HCT116 (cell line): ENCODE data around the gene PADI3. TPM values are rescaled to one million over a fixed set of nuclear protein-coding genes. Genes with fewer than 3 reads are reported as not detected.

Source experiments
- ATAC-seq: fragments of 200-7000 bp; cut with Tn5 transposase; 2 replicates; pipeline ENCODE4 v1.9.1; 2020; ENCODE audit warnings: mild to moderate bottlenecking, moderate library complexity
- BruUV-seq: library from RNA; stranded (reverse); fragments of 400-500 nt; replicated peaks from 2 replicates; lab custom pipeline; 2021; lab: Mats Ljungman, UMichigan
- CTCF ChIA-PET: fragments of 300-600 bp; sonication (Branson Sonifier 250); formaldehyde crosslinking; loops from one replicate; lab custom pipeline; 2021; ENCODE audit warnings: antibody characterized with exemption; lab: Charles Lee
- POLR2A ChIA-PET: fragments of 300-600, 350-600 bp; sonication (Branson Sonifier 250); formaldehyde crosslinking; loops from one replicate; lab custom pipeline; 2021; ENCODE audit warnings: antibody characterized with exemption; lab: Charles Lee
- RAD21 ChIA-PET, 2 experiments: fragments of 300-600 bp; sonication (Branson Sonifier 250); formaldehyde crosslinking; loops; one replicate each; lab custom pipeline; 2023; ENCODE audit warnings: low total read pairs in 2 of 2; ENCODE audit not compliant: uncharacterized antibody in 2 of 2, unreplicated experiment in 2 of 2, low non-redundant PET in 1 of 2; lab: Charles Lee
- DNase-seq: peaks from one replicate; pipeline ENCODE4 v3.0.0-alpha.2; 2010; ENCODE audit warnings: low read depth, low spot score
- H2AFZ ChIP-seq: fragments of 200-600 bp; shearing (Covaris generic), sonication (generic); 2 replicates; pipeline ENCODE4 v1.6.1; 2017; ENCODE audit warnings: low read depth, mixed run types, mixed read lengths, antibody characterized with exemption, low read length; ENCODE audit not compliant: poor library complexity, severe bottlenecking
- H3K27ac ChIP-seq: 2 replicates; pipeline ENCODE4 v1.5.1; 2012; ENCODE audit warnings: low read depth, low read length
- H3K27me3 ChIP-seq: fragments of 200-600 bp; sonication (generic); 2 replicates; pipeline ENCODE4 v1.6.1; 2016; ENCODE audit warnings: mixed run types, low read length, mixed read lengths; ENCODE audit not compliant: insufficient read depth
- H3K36me3 ChIP-seq, 2 experiments: fragments of 200-500 bp in 1 of 2; fragments of 200-600 bp in 1 of 2; sonication (Bioruptor generic) in 1 of 2; sonication (generic) in 1 of 2; 2 replicates each; pipeline versions ENCODE4 v1.5.1 to v1.6.1; 2014 to 2016; ENCODE audit warnings: low read length in 2 of 2, inconsistent platforms in 1 of 2, mixed read lengths in 1 of 2, mixed run types in 1 of 2; ENCODE audit not compliant: insufficient read depth in 2 of 2, control insufficient read depth in 1 of 2
- H3K4me1 ChIP-seq, 2 experiments: fragments of 200-600 bp in 1 of 2; sonication (generic) in 1 of 2; 2 replicates each; pipeline versions ENCODE4 v1.5.1 to v1.6.1; 2012 to 2017; ENCODE audit warnings: low read length in 2 of 2, inconsistent platforms in 1 of 2, mild to moderate bottlenecking in 1 of 2, mixed read lengths in 1 of 2, mixed run types in 1 of 2, moderate library complexity in 1 of 2; ENCODE audit not compliant: insufficient read depth in 2 of 2, control insufficient read depth in 1 of 2
- H3K4me2 ChIP-seq: fragments of 200-600 bp; sonication (generic); 2 replicates; pipeline ENCODE4 v1.6.1; 2017; ENCODE audit warnings: mixed run types, low read length, mixed read lengths
- H3K4me3 ChIP-seq, 2 experiments: fragments of 200-600 bp in 1 of 2; sonication (generic) in 1 of 2; replicated peaks in 1 of 2; 2 replicates each; pipeline ENCODE4 v1.5.1; 2011 to 2016; ENCODE audit warnings: low read length in 2 of 2, control low read depth in 1 of 2, low read depth in 1 of 2, mild to moderate bottlenecking in 1 of 2, mixed read lengths in 1 of 2, mixed run types in 1 of 2
- H3K79me2 ChIP-seq: fragments of 200-600 bp; sonication (generic); 2 replicates; pipeline ENCODE4 v1.6.1; 2017; ENCODE audit warnings: mild to moderate bottlenecking, mixed run types, low read length, moderate library complexity, mixed read lengths; ENCODE audit not compliant: insufficient read depth
- H3K9ac ChIP-seq: fragments of 200-600 bp; sonication (generic); 2 replicates; pipeline ENCODE4 v1.6.1; 2016; ENCODE audit warnings: low read length, mixed read lengths
- H3K9me2 ChIP-seq: fragments of 200-600 bp; sonication (generic), shearing (Covaris generic); 2 replicates; pipeline ENCODE4 v1.6.1; 2017; ENCODE audit warnings: mixed run types, mild to moderate bottlenecking, moderate library complexity; ENCODE audit not compliant: insufficient read depth
- H3K9me3 ChIP-seq, 2 experiments: fragments of 200-500 bp in 1 of 2; fragments of 200-600 bp in 1 of 2; sonication (Bioruptor generic) in 1 of 2; sonication (generic) in 1 of 2; 2 replicates each; pipeline ENCODE4 v1.6.1; 2014 to 2017; ENCODE audit warnings: low read length in 2 of 2, mixed read lengths in 2 of 2, inconsistent platforms in 1 of 2, low read depth in 1 of 2, mild to moderate bottlenecking in 1 of 2, mixed run types in 1 of 2, moderate library complexity in 1 of 2; ENCODE audit not compliant: control insufficient read depth in 1 of 2, insufficient read depth in 1 of 2
- H4K20me1 ChIP-seq: fragments of 200-600 bp; sonication (generic), shearing (Covaris generic); 2 replicates; pipeline ENCODE4 v1.6.1; 2017; ENCODE audit warnings: mixed run types, mild to moderate bottlenecking, moderate library complexity; ENCODE audit not compliant: insufficient read depth
- CBX3 ChIP-seq: IDR thresholded peaks from 2 replicates; pipeline ENCODE4 v1.6.1; 2012; ENCODE audit warnings: low read depth
- CEBPB ChIP-seq: IDR thresholded peaks from 2 replicates; pipeline ENCODE4 v1.6.1; 2012; ENCODE audit warnings: low read depth
- ELF1 ChIP-seq: IDR thresholded peaks from 2 replicates; pipeline ENCODE4 v1.6.1; 2012; ENCODE audit warnings: low read depth, borderline replicate concordance
- EZH2 ChIP-seq: fragments of 200-600 bp; sonication (generic); IDR thresholded peaks from 2 replicates; pipeline ENCODE4 v1.6.1; 2017; ENCODE audit warnings: antibody characterized with exemption, mixed run types
- FOSL1 ChIP-seq: IDR thresholded peaks from 2 replicates; pipeline ENCODE4 v1.6.1; 2012; ENCODE audit warnings: low read depth
- JUND ChIP-seq: IDR thresholded peaks from 2 replicates; pipeline ENCODE4 v1.6.1; 2012
- POLR2AphosphoS5 ChIP-seq: IDR thresholded peaks from 2 replicates; pipeline ENCODE4 v1.6.1; 2011; ENCODE audit warnings: mild to moderate bottlenecking, low read depth, low read length, moderate library complexity
- RAD21 ChIP-seq: IDR thresholded peaks from 2 replicates; pipeline ENCODE4 v1.6.1; 2012; ENCODE audit warnings: low read depth, mild to moderate bottlenecking
- SIN3A ChIP-seq: IDR thresholded peaks from 2 replicates; pipeline ENCODE4 v1.6.1; 2012; ENCODE audit warnings: low read depth
- SRF ChIP-seq: IDR thresholded peaks from 2 replicates; pipeline ENCODE4 v1.6.1; 2012; ENCODE audit warnings: low read depth
- YY1 ChIP-seq: IDR thresholded peaks from 2 replicates; pipeline ENCODE4 v1.6.1; 2011; ENCODE audit warnings: low read length, low read depth, moderate library complexity, mild to moderate bottlenecking; ENCODE audit not compliant: insufficient replicate concordance; ENCODE audit errors: extremely low read depth
- ZFX ChIP-seq: fragments of 450-650 bp; IDR thresholded peaks from 2 replicates; pipeline ENCODE4 v1.6.1; 2017
- ZNF274 ChIP-seq: fragments of 200-500 bp; sonication (Bioruptor generic); IDR thresholded peaks from 2 replicates; pipeline ENCODE4 v1.6.1; 2014; ENCODE audit warnings: mild to moderate bottlenecking, low read depth, low read length, inconsistent platforms
- intact Hi-C: fragments of 100-400 bp; cut with micrococcal nuclease; formaldehyde crosslinking; loops from 2 replicates; pipeline ENCODE4 v1.10.0; 2022
- total RNA-seq: library from RNA; stranded (reverse); gene quantifications from one replicate; pipeline ENCODE4 v1.2.1, GENCODE V29; 2021; ENCODE audit not compliant: unreplicated experiment
- TF ChIP-seq, protein P1 (sequence below): IDR thresholded peaks from 2 replicates; pipeline ENCODE4 v1.6.1; 2012
- TF ChIP-seq, protein P2 (sequence below), 3 experiments: fragments of 200-600 bp in 1 of 3; sonication (generic) in 1 of 3; IDR thresholded peaks in 2 of 3; conservative IDR thresholded peaks in 1 of 3; 2 replicates each; pipeline ENCODE4 v1.5.1; 2012 to 2017; ENCODE audit warnings: low read depth in 2 of 3, low read length in 2 of 3, antibody characterized with exemption in 1 of 3, borderline replicate concordance in 1 of 3, control low read depth in 1 of 3, mild to moderate bottlenecking in 1 of 3, mixed read lengths in 1 of 3, mixed run types in 1 of 3, moderate library complexity in 1 of 3; ENCODE audit not compliant: insufficient read depth in 1 of 3
- TF ChIP-seq, protein P3 (sequence below): IDR thresholded peaks from 2 replicates; pipeline ENCODE4 v1.6.1; 2012
- TF ChIP-seq, protein P4 (sequence below): IDR thresholded peaks from 2 replicates; pipeline ENCODE4 v1.6.1; 2011; ENCODE audit warnings: mild to moderate bottlenecking, low read length, moderate library complexity; ENCODE audit not compliant: insufficient replicate concordance; ENCODE audit errors: extremely low read depth

PADI3 gene
- total RNA-seq, 1 experiment from 2014 or later = 0.93 TPM

DNA sequence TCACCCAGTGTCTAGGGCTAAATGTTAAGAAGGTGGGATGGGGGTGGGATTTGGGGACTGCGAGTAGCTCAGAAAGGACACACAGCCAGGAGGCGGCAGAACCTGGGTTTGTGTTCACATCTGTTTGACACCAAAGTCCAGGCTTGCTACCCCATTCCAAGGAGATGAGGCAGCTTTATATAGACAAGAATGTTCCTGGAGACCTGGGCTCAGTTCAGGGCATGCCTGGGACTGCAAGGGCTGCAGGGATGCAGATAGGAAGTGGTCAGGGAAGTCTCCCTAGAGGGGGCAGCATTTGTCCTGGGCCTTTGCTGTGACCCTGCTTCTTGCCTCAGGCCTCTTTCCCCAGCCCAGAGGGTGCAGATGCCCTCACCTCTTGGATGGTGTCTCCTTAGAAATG is 16.3 kb downstream of the PADI3 start:
- Histone ChIP-seq H3K27me3 (no peaks in the 10 kb centered on the region), H3K9ac (no peak overlapping the region), H2AFZ (no peak overlapping the region), H3K4me2 (no peak overlapping the region), H4K20me1 (no peaks in the 10 kb centered on the region), H3K4me3 (no peak overlapping the region), H3K9me3 (no peaks in the 10 kb centered on the region), H3K79me2 (no peaks in the 10 kb centered on the region), H3K4me1 (peaks cover 0 to under 1% of the 10 kb centered on the region in 2 experiments; a peak in 2 of 4 replicates), H3K9me2 (no peaks in the 10 kb centered on the region), H3K36me3 (no peaks in the 10 kb centered on the region), H3K27ac (no peak overlapping the region)
- ATAC-seq = peak; percentile 69
- no TSS peak for BruUV-seq
- intact Hi-C loops = no loop called here
- ChIA-PET CTCF (no interaction called here), POLR2A (no interaction called here)
- DNase-seq = no peak
- TF ChIP-seq CEBPB = no peak
- TF ChIP-seq SIN3A = no peak
- TF ChIP-seq RAD21 = no peak
- TF ChIP-seq ZFX = no peak
- no peak for TF ChIP-seq JUND
- TF ChIP-seq POLR2AphosphoS5 = no peak
- TF ChIP-seq, all 23 proteins: peak for 0
- RAD21 ChIA-PET = no interaction called here

DNA sequence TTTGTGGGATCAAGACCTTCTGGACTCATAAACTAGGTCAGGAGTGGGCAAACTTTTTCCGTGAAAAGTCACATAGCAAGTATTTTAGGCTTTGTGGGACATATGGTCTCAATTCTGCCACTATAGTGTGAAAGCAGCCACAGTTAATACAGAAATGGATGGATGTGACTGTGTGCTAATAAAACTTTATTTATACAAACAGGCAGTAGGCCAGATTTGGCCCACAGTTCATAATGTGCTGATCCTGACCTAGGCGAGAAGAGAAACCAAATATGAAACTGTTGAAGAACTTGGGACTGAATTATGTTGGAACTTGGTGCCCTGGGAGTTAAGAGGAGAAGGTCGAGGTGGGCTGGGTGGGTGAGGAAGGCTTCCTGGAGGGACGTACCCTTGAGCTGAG is 17.1 kb downstream of the PADI3 start:
- no TSS peak for BruUV-seq
- H3K9ac ChIP-seq = no peak overlapping the region
- POLR2A ChIA-PET = no interaction called here
- H4K20me1 ChIP-seq = no peaks in the 10 kb centered on the region
- no peaks in the 10 kb centered on the region for H3K9me2 ChIP-seq
- H3K27ac ChIP-seq = no peak overlapping the region
- RAD21 ChIA-PET = no interaction called here
- no peaks in the 10 kb centered on the region for H3K79me2 ChIP-seq
- CTCF ChIA-PET = no interaction called here
- H3K9me3 ChIP-seq = no peaks in the 10 kb centered on the region
- DNase-seq (no peak), ATAC-seq (no peak)
- H3K4me1 ChIP-seq = no peaks in the 10 kb centered on the region
- no peak overlapping the region for H3K4me2 ChIP-seq
- no peak overlapping the region for H3K4me3 ChIP-seq
- no peaks in the 10 kb centered on the region for H3K27me3 ChIP-seq
- intact Hi-C loops = no loop called here
- no peaks in the 10 kb centered on the region for H3K36me3 ChIP-seq
- TF ChIP-seq, protein P1, sequence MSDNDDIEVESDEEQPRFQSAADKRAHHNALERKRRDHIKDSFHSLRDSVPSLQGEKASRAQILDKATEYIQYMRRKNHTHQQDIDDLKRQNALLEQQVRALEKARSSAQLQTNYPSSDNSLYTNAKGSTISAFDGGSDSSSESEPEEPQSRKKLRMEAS = no peak
- TF ChIP-seq CEBPB (no peak), ELF1 (no peak), CBX3 (no peak), SIN3A (no peak), FOSL1 (no peak), SRF (no peak), ZNF274 (no peak), EZH2 (no peak), YY1 (no peak)
- TF ChIP-seq, protein P2, sequence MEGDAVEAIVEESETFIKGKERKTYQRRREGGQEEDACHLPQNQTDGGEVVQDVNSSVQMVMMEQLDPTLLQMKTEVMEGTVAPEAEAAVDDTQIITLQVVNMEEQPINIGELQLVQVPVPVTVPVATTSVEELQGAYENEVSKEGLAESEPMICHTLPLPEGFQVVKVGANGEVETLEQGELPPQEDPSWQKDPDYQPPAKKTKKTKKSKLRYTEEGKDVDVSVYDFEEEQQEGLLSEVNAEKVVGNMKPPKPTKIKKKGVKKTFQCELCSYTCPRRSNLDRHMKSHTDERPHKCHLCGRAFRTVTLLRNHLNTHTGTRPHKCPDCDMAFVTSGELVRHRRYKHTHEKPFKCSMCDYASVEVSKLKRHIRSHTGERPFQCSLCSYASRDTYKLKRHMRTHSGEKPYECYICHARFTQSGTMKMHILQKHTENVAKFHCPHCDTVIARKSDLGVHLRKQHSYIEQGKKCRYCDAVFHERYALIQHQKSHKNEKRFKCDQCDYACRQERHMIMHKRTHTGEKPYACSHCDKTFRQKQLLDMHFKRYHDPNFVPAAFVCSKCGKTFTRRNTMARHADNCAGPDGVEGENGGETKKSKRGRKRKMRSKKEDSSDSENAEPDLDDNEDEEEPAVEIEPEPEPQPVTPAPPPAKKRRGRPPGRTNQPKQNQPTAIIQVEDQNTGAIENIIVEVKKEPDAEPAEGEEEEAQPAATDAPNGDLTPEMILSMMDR (IDR thresholded peaks at IDR 0.05 in 2 of 3, conservative IDR thresholded peaks at IDR 0.05 in 1 of 3; ENCODE audit: borderline replicate concordance in 1 of 3, insufficient read depth in 1 of 3, low read depth in 2 of 3, low read length in 2 of 3) = no peak
- TF ChIP-seq, protein P3, sequence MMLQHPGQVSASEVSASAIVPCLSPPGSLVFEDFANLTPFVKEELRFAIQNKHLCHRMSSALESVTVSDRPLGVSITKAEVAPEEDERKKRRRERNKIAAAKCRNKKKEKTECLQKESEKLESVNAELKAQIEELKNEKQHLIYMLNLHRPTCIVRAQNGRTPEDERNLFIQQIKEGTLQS = no peak
- TF ChIP-seq, protein P4, sequence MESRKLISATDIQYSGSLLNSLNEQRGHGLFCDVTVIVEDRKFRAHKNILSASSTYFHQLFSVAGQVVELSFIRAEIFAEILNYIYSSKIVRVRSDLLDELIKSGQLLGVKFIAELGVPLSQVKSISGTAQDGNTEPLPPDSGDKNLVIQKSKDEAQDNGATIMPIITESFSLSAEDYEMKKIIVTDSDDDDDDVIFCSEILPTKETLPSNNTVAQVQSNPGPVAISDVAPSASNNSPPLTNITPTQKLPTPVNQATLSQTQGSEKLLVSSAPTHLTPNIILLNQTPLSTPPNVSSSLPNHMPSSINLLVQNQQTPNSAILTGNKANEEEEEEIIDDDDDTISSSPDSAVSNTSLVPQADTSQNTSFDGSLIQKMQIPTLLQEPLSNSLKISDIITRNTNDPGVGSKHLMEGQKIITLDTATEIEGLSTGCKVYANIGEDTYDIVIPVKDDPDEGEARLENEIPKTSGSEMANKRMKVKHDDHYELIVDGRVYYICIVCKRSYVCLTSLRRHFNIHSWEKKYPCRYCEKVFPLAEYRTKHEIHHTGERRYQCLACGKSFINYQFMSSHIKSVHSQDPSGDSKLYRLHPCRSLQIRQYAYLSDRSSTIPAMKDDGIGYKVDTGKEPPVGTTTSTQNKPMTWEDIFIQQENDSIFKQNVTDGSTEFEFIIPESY = no peak
- no peak overlapping the region for H2AFZ ChIP-seq
